GM21737 (cell line): Measurements from ENCODE around the gene PYGM.

Source experiments
- ATAC-seq: cut with Tn5 transposase; IDR thresholded peaks from one replicate; pipeline ENCODE4 v1.9.1; 2021; ENCODE audit warnings: mild to moderate bottlenecking, moderate library complexity; ENCODE audit not compliant: unreplicated experiment

The PYGM gene

GRCh38 chr11:64759722-64760719 lies at the start of gene PYGM:
TSS of gene PYGM (minus strand) at chr11:64759974. CDS start at chr11:64759898, 76 bp downstream.
- no peak for ATAC-seq

GRCh38 chr11:64805481-64805880 lies 45.7 kb upstream of the PYGM start:
- no peak for ATAC-seq

- ATAC-seq: no peak
Observed at GRCh38 chr11:64804346-64805210, 44.8 kb upstream of the PYGM start.

- no peak for ATAC-seq
Observed at GRCh38 chr11:64803846-64804345, 44.1 kb upstream of the PYGM start.

GRCh38 chr11:64803158-64803845 lies 43.5 kb upstream of the PYGM start, which contains the start of gene MAP4K2:
TSS of gene MAP4K2 (minus strand) at chr11:64803214. CDS start at chr11:64803149, 65 bp downstream.
- ATAC-seq: peak; percentile 60

- peak; percentile 21 for ATAC-seq
Observed at GRCh38 chr11:64802370-64803157, 42.8 kb upstream of the PYGM start.

- ATAC-seq: no peak
Observed at GRCh38 chr11:64801561-64802369, 42.0 kb upstream of the PYGM start.

GRCh38 chr11:64801158-64801464 lies 41.3 kb upstream of the PYGM start:
- no peak for ATAC-seq

GRCh38 chr11:64800303-64801157 lies 40.8 kb upstream of the PYGM start:
- no peak for ATAC-seq

GRCh38 chr11:64799623-64800302 lies 40.0 kb upstream of the PYGM start:
- no peak for ATAC-seq

GRCh38 chr11:64799256-64799622 lies 39.5 kb upstream of the PYGM start:
- ATAC-seq: no peak

GRCh38 chr11:64796757-64797541 lies 37.2 kb upstream of the PYGM start:
- ATAC-seq: no peak

- no peak for ATAC-seq
Observed at GRCh38 chr11:64796047-64796756, 36.4 kb upstream of the PYGM start.

- ATAC-seq: no peak
Observed at GRCh38 chr11:64794526-64794925, 34.8 kb upstream of the PYGM start.

- no peak for ATAC-seq
Observed at GRCh38 chr11:64793271-64794160, 33.7 kb upstream of the PYGM start.
